COR-L47 (cell line): ENCODE results near the gene TEX13C.
"Not testable (repeated sequence)": the region's sequence is repeated elsewhere in the genome, so short reads cannot be mapped to it uniquely, and the experiment has no call there.

Source experiments
- DNase-seq: peaks from one replicate; lab custom pipeline; 2025; lab: John Stamatoyannopoulos, UW

Gene TEX13C

GRCh38 chrX:125319646-125320521 is at the start of gene TEX13C:
Gene TEX13C, plus strand, starts transcription at chrX:125319871. Its CDS starts 249 bp downstream, at chrX:125320120.
- DNase-seq = no peak

GRCh38 chrX:125287282-125287681 is 32.4 kb upstream of the TEX13C start:
- no peak for DNase-seq

GRCh38 chrX:125288343-125288742 is 31.3 kb upstream of the TEX13C start:
- no peak for DNase-seq

- no peak for DNase-seq
These were observed 30.5 kb upstream of the TEX13C start for GRCh38 chrX:125289209-125289608.

- DNase-seq = no peak
These were observed 29.8 kb upstream of the TEX13C start for GRCh38 chrX:125289920-125290319.

- DNase-seq = no peak
These were observed 28.5 kb upstream of the TEX13C start for GRCh38 chrX:125291124-125291523.

GRCh38 chrX:125293850-125294780 is 25.6 kb upstream of the TEX13C start:
- no peak for DNase-seq

- DNase-seq = no peak
These were observed 24.3 kb upstream of the TEX13C start for GRCh38 chrX:125295337-125295736.

- no peak for DNase-seq
These were observed 20.8 kb upstream of the TEX13C start for GRCh38 chrX:125298871-125299270.

- no peak for DNase-seq
These were observed 13.3 kb upstream of the TEX13C start for GRCh38 chrX:125306335-125306866.

GRCh38 chrX:125308653-125309052 is 11.0 kb upstream of the TEX13C start:
- DNase-seq = no peak

- DNase-seq = not testable (repeated sequence)
These were observed 505 bp upstream of the TEX13C start for GRCh38 chrX:125319166-125319565.

- no peak for DNase-seq
These were observed 2.8 kb downstream of the TEX13C start for GRCh38 chrX:125322431-125322830.

- no peak for DNase-seq
These were observed 6.9 kb downstream of the TEX13C start for GRCh38 chrX:125326599-125326998.

- no peak for DNase-seq
These were observed 8.2 kb downstream of the TEX13C start for GRCh38 chrX:125327891-125328290.

- no peak for DNase-seq
These were observed 13.9 kb downstream of the TEX13C start for GRCh38 chrX:125333583-125333982.

GRCh38 chrX:125340490-125340889 is 20.8 kb downstream of the TEX13C start:
- DNase-seq = no peak

GRCh38 chrX:125374169-125374568 is 54.5 kb downstream of the TEX13C start:
- DNase-seq = no peak
